HepG2 (cell line): ENCODE results near the gene GRIN3B. TPM values are rescaled to one million over a fixed set of nuclear protein-coding genes. Genes with fewer than 3 reads are reported as not detected.

Source experiments
- GATAD2A ChIP-seq: IDR thresholded peaks from 2 replicates; pipeline ENCODE4 v1.6.1; 2016
- HMG20B ChIP-seq: conservative IDR thresholded peaks from 2 replicates; pipeline ENCODE4 v1.6.1; 2016; ENCODE audit warnings: missing genetic modification reagents, missing compliant biosample characterization
- POLR2G ChIP-seq: fragments of 200-400 bp; formaldehyde crosslinking; IDR thresholded peaks from 2 replicates; pipeline ENCODE4 v1.6.1; 2018; ENCODE audit warnings: mild to moderate bottlenecking, low read depth, low read length, moderate library complexity
- RAD21 ChIP-seq: fragments of 450-650 bp; formaldehyde crosslinking; IDR thresholded peaks from 2 replicates; pipeline ENCODE4 v1.5.0; 2020; ENCODE audit warnings: mild to moderate bottlenecking
- RXRA ChIP-seq: sonication (generic); formaldehyde crosslinking; IDR thresholded peaks from 2 replicates; pipeline ENCODE4 v1.5.1; 2020; ENCODE audit warnings: missing genetic modification reagents
- SAFB2 ChIP-seq: sonication (generic); formaldehyde crosslinking; IDR thresholded peaks from 2 replicates; pipeline ENCODE4 v1.5.1; 2020; ENCODE audit warnings: missing genetic modification reagents, low read depth, mild to moderate bottlenecking, borderline replicate concordance
- SRSF4 ChIP-seq: fragments of 200-400 bp; formaldehyde crosslinking; IDR thresholded peaks from one replicate; pipeline ENCODE4 v1.6.1; 2018; ENCODE audit warnings: mild to moderate bottlenecking, low read depth, low read length, moderate library complexity; ENCODE audit not compliant: poor library complexity, severe bottlenecking
- XRCC5 ChIP-seq: fragments of 200-400 bp; formaldehyde crosslinking; optimal IDR thresholded peaks from 2 replicates; pipeline ENCODE3; 2017; ENCODE audit warnings: mild to moderate bottlenecking, low read length
- ZNF3 ChIP-seq: IDR thresholded peaks from 2 replicates; pipeline ENCODE4 v1.7.0; 2017; ENCODE audit warnings: inconsistent platforms
- polyA plus RNA-seq, 8 experiments: library from polyadenylated mRNA; depleted of rRNA in 3 of 8; stranded (reverse) in 7 of 8; unstranded in 1 of 8; fragments of >200 nt; fragmentation: Illumina TruSeq in 4 of 8; extraction: Trizol in 4 of 8; gene quantifications; 2 replicates each; pipeline versions ENCODE4 v1.2.1 to v1.2.3, GENCODE V29; 2011 to 2016; ENCODE audit warnings: low read depth in 4 of 8, missing spikeins in 1 of 8, mixed read lengths in 1 of 8; ENCODE audit not compliant: insufficient read depth in 1 of 8
- total RNA-seq, 5 experiments: library from RNA; depleted of rRNA; stranded (reverse); fragments of >200 nt; fragmentation: Illumina TruSeq; extraction: Trizol; gene quantifications; 2 replicates each; pipeline ENCODE4 v1.2.3, GENCODE V29; 2016; ENCODE audit warnings: low read depth in 1 of 5
- TF ChIP-seq, protein P1 (sequence below), 2 experiments: fragments of 450-650 bp in 1 of 2; sonication (generic) in 1 of 2; formaldehyde crosslinking in 1 of 2; IDR thresholded peaks; 2 replicates each; pipeline versions ENCODE4 v1.6.1 to v1.8.0; 2016 to 2022; ENCODE audit warnings: antibody characterized with exemption in 1 of 2, mild to moderate bottlenecking in 1 of 2, missing genetic modification reagents in 1 of 2
- TF ChIP-seq, protein P2 (sequence below): sonication (generic); formaldehyde crosslinking; IDR thresholded peaks from 2 replicates; pipeline ENCODE4 v1.8.1; 2023; ENCODE audit warnings: mild to moderate bottlenecking, inconsistent platforms, moderate library complexity, missing genetic modification reagents, borderline replicate concordance
- TF ChIP-seq, protein P3 (sequence below): IDR thresholded peaks from 2 replicates; pipeline ENCODE4 v1.6.1; 2016
- TF ChIP-seq, protein P4 (sequence below): sonication (generic); formaldehyde crosslinking; IDR thresholded peaks from 2 replicates; pipeline ENCODE4 v1.4.0; 2020; ENCODE audit warnings: missing genetic modification reagents, borderline replicate concordance

GRIN3B gene
- total and polyA plus RNA-seq, 2 of the 13 experiments (the other 11 are each of a cell fraction or from before 2014, with no cell fraction given): 0.07 to 0.20 TPM

DNA sequence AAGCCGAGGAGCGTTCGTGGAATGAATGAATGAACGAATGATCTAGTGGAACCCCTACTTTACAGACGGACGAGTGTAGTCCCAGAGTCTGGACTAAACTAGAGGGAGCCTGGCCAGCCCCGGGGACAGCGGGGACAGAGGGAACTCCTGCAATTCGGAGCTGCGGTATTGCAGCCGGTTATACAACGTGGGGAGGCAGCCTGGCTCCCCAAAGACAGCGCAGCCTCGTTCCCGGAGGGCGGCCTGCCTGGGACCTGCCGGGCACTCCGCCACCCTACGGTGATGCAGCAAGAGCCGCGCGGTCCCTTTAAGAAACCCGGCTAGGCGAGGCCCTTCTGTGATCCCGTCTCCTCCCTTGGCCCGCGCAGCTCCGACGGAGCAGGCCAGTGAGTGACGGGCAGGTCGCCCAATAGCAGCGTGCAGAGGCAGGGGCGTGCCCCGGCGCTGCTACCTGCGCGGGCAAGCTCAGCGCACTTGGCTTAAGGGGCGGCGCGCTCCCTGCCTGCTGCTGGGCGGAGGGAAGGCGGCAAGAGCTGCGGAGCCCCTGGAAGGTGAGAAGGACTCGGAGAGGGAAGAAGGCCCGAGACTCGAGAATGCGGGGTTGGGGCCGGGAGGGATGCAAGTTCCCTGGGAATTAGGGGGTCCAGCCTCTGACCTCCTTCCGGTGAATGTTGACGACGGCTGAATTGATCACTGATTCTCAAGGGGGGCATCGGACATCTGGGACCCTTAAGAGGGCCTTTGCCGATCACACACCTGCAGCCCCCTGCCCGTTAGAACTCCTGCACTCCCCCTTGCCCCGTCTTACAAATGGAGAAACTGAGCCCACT lies 39.6 kb downstream of the GRIN3B start, which contains the start of gene ABCA7 (continued):
- TF ChIP-seq, protein P1, sequence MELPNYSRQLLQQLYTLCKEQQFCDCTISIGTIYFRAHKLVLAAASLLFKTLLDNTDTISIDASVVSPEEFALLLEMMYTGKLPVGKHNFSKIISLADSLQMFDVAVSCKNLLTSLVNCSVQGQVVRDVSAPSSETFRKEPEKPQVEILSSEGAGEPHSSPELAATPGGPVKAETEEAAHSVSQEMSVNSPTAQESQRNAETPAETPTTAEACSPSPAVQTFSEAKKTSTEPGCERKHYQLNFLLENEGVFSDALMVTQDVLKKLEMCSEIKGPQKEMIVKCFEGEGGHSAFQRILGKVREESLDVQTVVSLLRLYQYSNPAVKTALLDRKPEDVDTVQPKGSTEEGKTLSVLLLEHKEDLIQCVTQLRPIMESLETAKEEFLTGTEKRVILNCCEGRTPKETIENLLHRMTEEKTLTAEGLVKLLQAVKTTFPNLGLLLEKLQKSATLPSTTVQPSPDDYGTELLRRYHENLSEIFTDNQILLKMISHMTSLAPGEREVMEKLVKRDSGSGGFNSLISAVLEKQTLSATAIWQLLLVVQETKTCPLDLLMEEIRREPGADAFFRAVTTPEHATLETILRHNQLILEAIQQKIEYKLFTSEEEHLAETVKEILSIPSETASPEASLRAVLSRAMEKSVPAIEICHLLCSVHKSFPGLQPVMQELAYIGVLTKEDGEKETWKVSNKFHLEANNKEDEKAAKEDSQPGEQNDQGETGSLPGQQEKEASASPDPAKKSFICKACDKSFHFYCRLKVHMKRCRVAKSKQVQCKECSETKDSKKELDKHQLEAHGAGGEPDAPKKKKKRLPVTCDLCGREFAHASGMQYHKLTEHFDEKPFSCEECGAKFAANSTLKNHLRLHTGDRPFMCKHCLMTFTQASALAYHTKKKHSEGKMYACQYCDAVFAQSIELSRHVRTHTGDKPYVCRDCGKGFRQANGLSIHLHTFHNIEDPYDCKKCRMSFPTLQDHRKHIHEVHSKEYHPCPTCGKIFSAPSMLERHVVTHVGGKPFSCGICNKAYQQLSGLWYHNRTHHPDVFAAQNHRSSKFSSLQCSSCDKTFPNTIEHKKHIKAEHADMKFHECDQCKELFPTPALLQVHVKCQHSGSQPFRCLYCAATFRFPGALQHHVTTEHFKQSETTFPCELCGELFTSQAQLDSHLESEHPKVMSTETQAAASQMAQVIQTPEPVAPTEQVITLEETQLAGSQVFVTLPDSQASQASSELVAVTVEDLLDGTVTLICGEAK (IDR thresholded peaks at IDR 0.05): no peak
- TF ChIP-seq, protein P1 (CRISPR knock-in tag; IDR thresholded peaks at IDR 0.05): no peak
- TF ChIP-seq XRCC5 (peak; percentile 77), SAFB2 (no peak; the same call in 1 of the 2 replicates), ZNF3 (no peak), RXRA (CRISPR knock-in tag) (peak; percentile 59; the same call in 1 of the 2 replicates), POLR2G (peak; percentile 73), GATAD2A (CRISPR knock-in tag) (0 out of 2 replicates have a peak, but pooled peaks have one; percentile 41), SRSF4 (no peak), HMG20B (CRISPR knock-in tag) (no peak), RAD21 (CRISPR knock-in tag) (peak; percentile 34)
- TF ChIP-seq, protein P2, sequence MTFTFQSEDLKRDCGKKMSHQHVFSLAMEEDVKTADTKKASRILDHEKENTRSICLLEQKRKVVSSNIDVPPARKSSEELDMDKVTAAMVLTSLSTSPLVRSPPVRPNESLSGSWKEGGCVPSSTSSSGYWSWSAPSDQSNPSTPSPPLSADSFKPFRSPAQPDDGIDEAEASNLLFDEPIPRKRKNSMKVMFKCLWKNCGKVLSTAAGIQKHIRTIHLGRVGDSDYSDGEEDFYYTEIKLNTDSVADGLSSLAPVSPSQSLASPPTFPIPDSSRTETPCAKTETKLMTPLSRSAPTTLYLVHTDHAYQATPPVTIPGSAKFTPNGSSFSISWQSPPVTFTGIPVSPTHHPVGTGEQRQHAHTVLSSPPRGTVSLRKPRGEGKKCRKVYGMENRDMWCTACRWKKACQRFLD (CRISPR knock-in tag): no peak
- TF ChIP-seq, protein P3, sequence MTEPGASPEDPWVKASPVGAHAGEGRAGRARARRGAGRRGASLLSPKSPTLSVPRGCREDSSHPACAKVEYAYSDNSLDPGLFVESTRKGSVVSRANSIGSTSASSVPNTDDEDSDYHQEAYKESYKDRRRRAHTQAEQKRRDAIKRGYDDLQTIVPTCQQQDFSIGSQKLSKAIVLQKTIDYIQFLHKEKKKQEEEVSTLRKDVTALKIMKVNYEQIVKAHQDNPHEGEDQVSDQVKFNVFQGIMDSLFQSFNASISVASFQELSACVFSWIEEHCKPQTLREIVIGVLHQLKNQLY (CRISPR knock-in tag): no peak
- TF ChIP-seq, protein P4, sequence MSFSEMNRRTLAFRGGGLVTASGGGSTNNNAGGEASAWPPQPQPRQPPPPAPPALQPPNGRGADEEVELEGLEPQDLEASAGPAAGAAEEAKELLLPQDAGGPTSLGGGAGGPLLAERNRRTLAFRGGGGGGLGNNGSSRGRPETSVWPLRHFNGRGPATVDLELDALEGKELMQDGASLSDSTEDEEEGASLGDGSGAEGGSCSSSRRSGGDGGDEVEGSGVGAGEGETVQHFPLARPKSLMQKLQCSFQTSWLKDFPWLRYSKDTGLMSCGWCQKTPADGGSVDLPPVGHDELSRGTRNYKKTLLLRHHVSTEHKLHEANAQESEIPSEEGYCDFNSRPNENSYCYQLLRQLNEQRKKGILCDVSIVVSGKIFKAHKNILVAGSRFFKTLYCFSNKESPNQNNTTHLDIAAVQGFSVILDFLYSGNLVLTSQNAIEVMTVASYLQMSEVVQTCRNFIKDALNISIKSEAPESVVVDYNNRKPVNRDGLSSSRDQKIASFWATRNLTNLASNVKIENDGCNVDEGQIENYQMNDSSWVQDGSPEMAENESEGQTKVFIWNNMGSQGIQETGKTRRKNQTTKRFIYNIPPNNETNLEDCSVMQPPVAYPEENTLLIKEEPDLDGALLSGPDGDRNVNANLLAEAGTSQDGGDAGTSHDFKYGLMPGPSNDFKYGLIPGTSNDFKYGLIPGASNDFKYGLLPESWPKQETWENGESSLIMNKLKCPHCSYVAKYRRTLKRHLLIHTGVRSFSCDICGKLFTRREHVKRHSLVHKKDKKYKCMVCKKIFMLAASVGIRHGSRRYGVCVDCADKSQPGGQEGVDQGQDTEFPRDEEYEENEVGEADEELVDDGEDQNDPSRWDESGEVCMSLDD (CRISPR knock-in tag): no peak
